NCI-H2171 (cell line): ENCODE results near the gene CARS1.

Experiments
- DNase-seq: peaks from one replicate; lab custom pipeline; 2025; lab: John Stamatoyannopoulos, UW

The CARS1 gene

GRCh38 chr11:3060436-3061025 lies 3.3 kb upstream of the CARS1 start:
- DNase-seq: no peak

GRCh38 chr11:3058753-3059664 lies 1.8 kb upstream of the CARS1 start:
- no peak for DNase-seq

GRCh38 chr11:3056296-3057068 lies 741 bp downstream of the CARS1 start:
- no peak for DNase-seq

GRCh38 chr11:3055891-3056290 lies 1.3 kb downstream of the CARS1 start:
- DNase-seq: no peak

GRCh38 chr11:3052567-3052966 lies 4.7 kb downstream of the CARS1 start:
- no peak for DNase-seq

- no peak for DNase-seq
These were observed 5.1 kb downstream of the CARS1 start for GRCh38 chr11:3052109-3052479.

GRCh38 chr11:3051196-3052108 lies 5.8 kb downstream of the CARS1 start:
- DNase-seq: no peak

GRCh38 chr11:3050386-3051195 lies 6.6 kb downstream of the CARS1 start:
- no peak for DNase-seq

GRCh38 chr11:3049430-3050243 lies 7.6 kb downstream of the CARS1 start:
- no peak for DNase-seq

GRCh38 chr11:3047637-3048036 lies 9.6 kb downstream of the CARS1 start:
- no peak for DNase-seq

- DNase-seq: no peak
These were observed 10.6 kb downstream of the CARS1 start for GRCh38 chr11:3046641-3047040.

- DNase-seq: no peak
These were observed 11.0 kb downstream of the CARS1 start for GRCh38 chr11:3046190-3046589.

GRCh38 chr11:3044915-3045314 lies 12.3 kb downstream of the CARS1 start:
- DNase-seq: no peak

- DNase-seq: no peak
These were observed 13.2 kb downstream of the CARS1 start for GRCh38 chr11:3044004-3044403.

- no peak for DNase-seq
These were observed 13.8 kb downstream of the CARS1 start for GRCh38 chr11:3043315-3043871.

GRCh38 chr11:3042496-3043314 lies 14.5 kb downstream of the CARS1 start:
- no peak for DNase-seq

- no peak for DNase-seq
These were observed 15.4 kb downstream of the CARS1 start for GRCh38 chr11:3041699-3042441.

- no peak for DNase-seq
These were observed 16.3 kb downstream of the CARS1 start for GRCh38 chr11:3040881-3041280.
